Measurements from ENCODE around the gene ACTRT2. TPM values are rescaled to one million over a fixed set of nuclear protein-coding genes. Genes with fewer than 3 reads are reported as not detected.

ACTRT2 gene
- total RNA-seq, 1 donor from 2014 or later: not detected

- peaks cover 4% of the 10 kb centered on the region for H3K4me1 Mint-ChIP-seq (ENCODE audit: unreplicated experiment)
- H3K36me3 Mint-ChIP-seq: peaks cover 4% of the 10 kb centered on the region
- peaks cover 72% of the 10 kb centered on the region for H3K27me3 Mint-ChIP-seq
- TF ChIP-seq CTCF (conservative IDR thresholded peaks at IDR 0.05): no peak
- H3K9me3 Mint-ChIP-seq: peaks cover 9% of the 10 kb centered on the region
- DNase-seq (ENCODE audit: extremely low spot score, unreplicated experiment): peak; percentile 45
- no peak overlapping the region for H3K4me3 Mint-ChIP-seq
- H3K27ac Mint-ChIP-seq: no peak overlapping the region
Observed at GRCh38 chr1:3060127-3060526, 38.9 kb downstream of the ACTRT2 start.

- H3K9me3 Mint-ChIP-seq: peaks cover 9% of the 10 kb centered on the region
- H3K4me3 Mint-ChIP-seq: peak overlapping the region; percentile 57
- peak; percentile 64 for DNase-seq (ENCODE audit: extremely low spot score, unreplicated experiment)
- peaks cover 72% of the 10 kb centered on the region for H3K27me3 Mint-ChIP-seq
- no peak for TF ChIP-seq CTCF (conservative IDR thresholded peaks at IDR 0.05)
- peaks cover 4% of the 10 kb centered on the region for H3K4me1 Mint-ChIP-seq (ENCODE audit: unreplicated experiment)
- H3K27ac Mint-ChIP-seq: peak overlapping the region; percentile 46
- H3K36me3 Mint-ChIP-seq: peaks cover 4% of the 10 kb centered on the region
Observed at GRCh38 chr1:3060601-3061551, 39.6 kb downstream of the ACTRT2 start.

GRCh38 chr1:3061566-3061965, 40.3 kb downstream of the ACTRT2 start:
- Mint-ChIP-seq H3K4me3 (peak overlapping the region; percentile 57), H3K4me1 (ENCODE audit: unreplicated experiment) (peaks cover 4% of the 10 kb centered on the region), H3K36me3 (peaks cover 4% of the 10 kb centered on the region), H3K9me3 (peaks cover 9% of the 10 kb centered on the region), H3K27ac (no peak overlapping the region), H3K27me3 (peaks cover 74% of the 10 kb centered on the region)
- peak; percentile 64 for DNase-seq (ENCODE audit: extremely low spot score, unreplicated experiment)
- no peak for TF ChIP-seq CTCF (conservative IDR thresholded peaks at IDR 0.05)

- peak; percentile 72 for DNase-seq (ENCODE audit: extremely low spot score, unreplicated experiment)
- TF ChIP-seq CTCF (conservative IDR thresholded peaks at IDR 0.05): no peak
- peaks cover 75% of the 10 kb centered on the region for H3K27me3 Mint-ChIP-seq
Observed at GRCh38 chr1:3061981-3062615, 40.8 kb downstream of the ACTRT2 start.

GRCh38 chr1:3062616-3063378, 41.5 kb downstream of the ACTRT2 start:
- Mint-ChIP-seq H3K9me3 (peaks cover 4% of the 10 kb centered on the region), H3K27me3 (peaks cover 75% of the 10 kb centered on the region), H3K4me3 (peak overlapping the region; percentile 34), H3K4me1 (ENCODE audit: unreplicated experiment) (peaks cover 4% of the 10 kb centered on the region), H3K27ac (no peak overlapping the region), H3K36me3 (peaks cover 4% of the 10 kb centered on the region)
- TF ChIP-seq CTCF (conservative IDR thresholded peaks at IDR 0.05): no peak
- peak; percentile 65 for DNase-seq (ENCODE audit: extremely low spot score, unreplicated experiment)

More at GRCh38 chr1:3061981-3062615, 40.8 kb downstream of the ACTRT2 start:
- no peak overlapping the region for H3K27ac Mint-ChIP-seq
- H3K36me3 Mint-ChIP-seq: peaks cover 4% of the 10 kb centered on the region
- peak overlapping the region; percentile 34 for H3K4me3 Mint-ChIP-seq
- peaks cover 6% of the 10 kb centered on the region for H3K9me3 Mint-ChIP-seq
- H3K4me1 Mint-ChIP-seq (ENCODE audit: unreplicated experiment): peaks cover 4% of the 10 kb centered on the region

All from type B pancreatic cell (in vitro differentiated cells).